ENCODE results near the gene DAPK2.
A peak's percentile ranks its signal among the peaks of the same experiment; 100 is the strongest.
"Not testable (repeated sequence)": the region's sequence is repeated elsewhere in the genome, so short reads cannot be mapped to it uniquely, and the experiment has no call there.

DAPK2 gene

GRCh38 chr15:63909819-63910437, 136.4 kb downstream of the DAPK2 start:
- DNase-seq: no peak

- DNase-seq: no peak
These were observed 137.3 kb downstream of the DAPK2 start for GRCh38 chr15:63908991-63909390.

GRCh38 chr15:63908281-63908680, 138.0 kb downstream of the DAPK2 start:
- DNase-seq: no peak

GRCh38 chr15:63907521-63907920, 138.8 kb downstream of the DAPK2 start:
- no peak for DNase-seq

- DNase-seq: no peak
These were observed 140.1 kb downstream of the DAPK2 start for GRCh38 chr15:63906266-63906584.

- DNase-seq: peak in 1 of 4 experiments; percentile 9
These were observed 140.6 kb downstream of the DAPK2 start for GRCh38 chr15:63905558-63906265.

GRCh38 chr15:63905131-63905530, 141.2 kb downstream of the DAPK2 start:
- no peak for DNase-seq

GRCh38 chr15:63904042-63904441, 142.2 kb downstream of the DAPK2 start:
- DNase-seq: no peak

- no peak for DNase-seq
These were observed 143.6 kb downstream of the DAPK2 start for GRCh38 chr15:63902671-63903035.

GRCh38 chr15:63901912-63902670, 144.2 kb downstream of the DAPK2 start:
- no peak for DNase-seq

GRCh38 chr15:63900306-63900705, 146.0 kb downstream of the DAPK2 start:
- no peak for DNase-seq

GRCh38 chr15:63899606-63900005, 146.7 kb downstream of the DAPK2 start:
- DNase-seq: not testable (repeated sequence)

GRCh38 chr15:63899193-63899592, 147.1 kb downstream of the DAPK2 start:
- DNase-seq: no peak

- no peak for DNase-seq
These were observed 149.8 kb downstream of the DAPK2 start for GRCh38 chr15:63896336-63897115.

- no peak for DNase-seq
These were observed 150.5 kb downstream of the DAPK2 start for GRCh38 chr15:63895787-63896218.

- no peak for DNase-seq
These were observed 151.1 kb downstream of the DAPK2 start for GRCh38 chr15:63895194-63895593.

- DNase-seq: no peak
These were observed 151.7 kb downstream of the DAPK2 start for GRCh38 chr15:63894662-63894949.

GRCh38 chr15:63893866-63894661, 152.2 kb downstream of the DAPK2 start:
- no peak for DNase-seq

- peak in 3 of 4 experiments; percentile 5 to 54 (median 39) for DNase-seq
These were observed 153.4 kb downstream of the DAPK2 start for GRCh38 chr15:63892794-63893441.

GRCh38 chr15:63891768-63892133, 154.5 kb downstream of the DAPK2 start:
- no peak for DNase-seq

- DNase-seq: peak; percentile 44 to 62 (median 60)
These were observed 155.1 kb downstream of the DAPK2 start for GRCh38 chr15:63891079-63891767.

GRCh38 chr15:63890617-63891016, 155.7 kb downstream of the DAPK2 start:
- no peak for DNase-seq
